K562 (cell line): ENCODE results near the gene SHFL. TPM values are rescaled to one million over a fixed set of nuclear protein-coding genes. Genes with fewer than 3 reads are reported as not detected.
A peak's percentile ranks its signal among the peaks of the same experiment; 100 is the strongest.

Source experiments
- ATAC-seq: fragments of 200-7000 bp; cut with Tn5 transposase; 3 replicates; pipeline ENCODE4 v1.9.1; 2020; ENCODE audit warnings: moderate library complexity
- BruUV-seq: library from RNA; stranded (reverse); fragments of 400-500 nt; replicated peaks from 2 replicates; lab custom pipeline; 2021; lab: Mats Ljungman, UMichigan
- CTCF ChIA-PET: fragments of 300-600 bp; formaldehyde crosslinking; extraction: SDS; loops from one replicate; lab custom pipeline; 2021; ENCODE audit warnings: low intra/inter-chr PET ratio; lab: Yijun Ruan, JAX
- POLR2A ChIA-PET: fragments of 300-600, 350-650 bp; sonication (Branson Sonifier 250); formaldehyde crosslinking; extraction: SDS; loops from one replicate; lab custom pipeline; 2021; ENCODE audit warnings: antibody characterized with exemption, inconsistent platforms; lab: Yijun Ruan, JAX
- DNase-seq, 4 experiments: peaks; one replicate each; pipeline versions ENCODE4 v3.0.0 to v3.0.0-alpha.2; 2011 to 2018; ENCODE audit warnings: low spot score in 3 of 4, mixed read lengths in 3 of 4; ENCODE audit errors: extremely low read depth in 1 of 4
- FAIRE-seq: peaks from 2 replicates; lab custom pipeline; 2011; peaks lifted over from hg19 to GRCh38; lab: Jason Lieb, UNC
- H2AFZ ChIP-seq: 2 replicates; pipeline ENCODE4 v1.6.0; 2011; ENCODE audit warnings: low read depth, low read length, control low read depth, inconsistent platforms
- H3K27ac ChIP-seq: fragments of 200-600 bp; 3 replicates; pipeline ENCODE4 v1.8.0; 2011; ENCODE audit warnings: low read depth, mild to moderate bottlenecking, control low read depth, inconsistent platforms, low read length, moderate library complexity, mixed read lengths; ENCODE audit errors: extremely low read depth
- H3K27me3 ChIP-seq, 2 experiments: fragments of 300-600 bp in 1 of 2; 2 replicates in 1 of 2; 3 replicates in 1 of 2; pipeline versions ENCODE4 v1.6.0 to v1.8.0; 2011; ENCODE audit warnings: inconsistent platforms in 2 of 2, low read length in 2 of 2, mild to moderate bottlenecking in 1 of 2, mixed read lengths in 1 of 2, moderate library complexity in 1 of 2; ENCODE audit not compliant: control insufficient read depth in 2 of 2, insufficient read depth in 2 of 2
- H3K36me3 ChIP-seq: fragments of 300-600 bp; 3 replicates; pipeline ENCODE4 v1.8.0; 2011; ENCODE audit warnings: mild to moderate bottlenecking, low read length, inconsistent platforms; ENCODE audit not compliant: control insufficient read depth, insufficient read depth
- H3K4me1 ChIP-seq, 2 experiments: fragments of 200-600 bp in 1 of 2; replicated peaks in 1 of 2; 2 replicates in 1 of 2; 3 replicates in 1 of 2; pipeline versions ENCODE4 v1.5.1 to v1.8.0; 2011; ENCODE audit warnings: inconsistent platforms in 2 of 2, low read length in 2 of 2, mild to moderate bottlenecking in 1 of 2, mixed read lengths in 1 of 2, moderate library complexity in 1 of 2; ENCODE audit not compliant: control insufficient read depth in 2 of 2, insufficient read depth in 2 of 2
- H3K4me2 ChIP-seq: 2 replicates; pipeline ENCODE4 v1.6.1; 2011; ENCODE audit warnings: low read length, control low read depth, inconsistent platforms, mixed read lengths; ENCODE audit not compliant: insufficient read depth
- H3K4me3 ChIP-seq: fragments of 200-600 bp; sonication (generic), shearing (Covaris generic); 2 replicates; pipeline ENCODE4 v1.5.1; 2016; ENCODE audit warnings: control low read depth, inconsistent platforms
- H3K79me2 ChIP-seq: fragments of 200-600 bp; 3 replicates; pipeline ENCODE4 v1.8.0; 2011; ENCODE audit warnings: low read length, inconsistent platforms; ENCODE audit not compliant: control insufficient read depth, insufficient read depth
- H3K9ac ChIP-seq, 2 experiments: 2 replicates each; pipeline versions ENCODE4 v1.6.0 to v1.6.1; 2011; ENCODE audit warnings: low read depth in 2 of 2, low read length in 2 of 2, control low read depth in 1 of 2, inconsistent platforms in 1 of 2, mild to moderate bottlenecking in 1 of 2, mixed read lengths in 1 of 2; ENCODE audit not compliant: insufficient read depth in 1 of 2
- H3K9me1 ChIP-seq: one replicate; pipeline ENCODE4 v1.6.0; 2011; ENCODE audit warnings: inconsistent platforms, mild to moderate bottlenecking, low read length, moderate library complexity; ENCODE audit not compliant: control insufficient read depth, insufficient read depth
- H3K9me3 ChIP-seq: replicated peaks from 2 replicates; pipeline ENCODE4 v1.5.1; 2011; ENCODE audit warnings: low read depth, low read length, inconsistent platforms; ENCODE audit not compliant: control insufficient read depth, insufficient read depth
- H4K20me1 ChIP-seq: replicated peaks from 2 replicates; pipeline ENCODE4 v1.6.1; 2011; ENCODE audit warnings: low read length, inconsistent platforms, mixed read lengths; ENCODE audit not compliant: control insufficient read depth, insufficient read depth
- CCAR2 ChIP-seq: fragments of 200-400 bp; formaldehyde crosslinking; IDR thresholded peaks from 2 replicates; pipeline ENCODE4 v1.6.1; 2017; ENCODE audit warnings: mild to moderate bottlenecking, low read depth, low read length
- CREB3L1 ChIP-seq: fragments of 450-650 bp; IDR thresholded peaks from 2 replicates; pipeline ENCODE4 v1.6.1; 2014; ENCODE audit warnings: low read depth, mild to moderate bottlenecking, moderate library complexity, borderline replicate concordance
- ELF1 ChIP-seq: fragments of 200-800 bp; sonication (Bioruptor generic); IDR thresholded peaks from 2 replicates; pipeline ENCODE4 v1.6.1; 2016; ENCODE audit warnings: missing genetic modification characterization, missing compliant biosample characterization
- ETS1 ChIP-seq: conservative IDR thresholded peaks from 2 replicates; pipeline ENCODE4 v1.6.1; 2011; ENCODE audit warnings: low read depth, mild to moderate bottlenecking, low read length; ENCODE audit not compliant: control insufficient read depth
- MAFK ChIP-seq: IDR thresholded peaks from 2 replicates; pipeline ENCODE4 v1.6.1; 2011; ENCODE audit warnings: low read length, improper control_type of control experiment
- NR3C1 ChIP-seq: sonication (generic); formaldehyde crosslinking; IDR thresholded peaks from 2 replicates; pipeline ENCODE4 v1.8.1; 2022; ENCODE audit warnings: missing genetic modification reagents
- PML ChIP-seq: IDR thresholded peaks from 2 replicates; pipeline ENCODE4 v1.6.1; 2012; ENCODE audit warnings: low read length, inconsistent platforms
- POLR2AphosphoS2 ChIP-seq: IDR thresholded peaks from 2 replicates; pipeline ENCODE4 v1.6.1; 2012; ENCODE audit warnings: low read length, improper control_type of control experiment
- POLR2G ChIP-seq: fragments of 200-400 bp; formaldehyde crosslinking; IDR thresholded peaks from 2 replicates; pipeline ENCODE4 v1.6.1; 2017; ENCODE audit warnings: low read depth, mild to moderate bottlenecking, antibody characterized with exemption, low read length, moderate library complexity
- RBM22 ChIP-seq: fragments of 200-400 bp; formaldehyde crosslinking; IDR thresholded peaks from 2 replicates; pipeline ENCODE4 v1.6.1; 2018; ENCODE audit warnings: low read length, low read depth; ENCODE audit not compliant: poor library complexity, severe bottlenecking
- SREBF1 ChIP-seq: fragments of 150-350 bp; IDR thresholded peaks from 2 replicates; pipeline ENCODE4 v1.6.1; 2014; ENCODE audit warnings: antibody characterized with exemption, low read depth, low read length, borderline replicate concordance
- ZNF217 ChIP-seq: sonication (generic); formaldehyde crosslinking; IDR thresholded peaks from 2 replicates; pipeline ENCODE4 v1.8.0; 2022; ENCODE audit warnings: mild to moderate bottlenecking, missing genetic modification reagents
- WGBS: fragments of 100-300 bp; shearing (Covaris generic); methylation state at CpG from one replicate; pipeline ENCODE4 v1.1.6; 2016; ENCODE audit warnings: low coverage, mixed read lengths; ENCODE audit not compliant: insufficient coverage; ENCODE audit errors: missing lambda C conversion rate; 5-methylcytosine and 5-hydroxymethylcytosine counted together
- in situ Hi-C: fragments of 300-500 bp; cut with MboI; formaldehyde crosslinking; loops from 4 replicates; pipeline ENCODE4 v1.15.0; 2018; ENCODE audit warnings: inconsistent platforms, mixed read lengths
- intact Hi-C: fragments of 100-400 bp; cut with micrococcal nuclease; formaldehyde crosslinking; loops from 2 replicates; pipeline ENCODE4 v1.14.2; 2022
- polyA plus RNA-seq, 8 experiments: library from polyadenylated mRNA; depleted of rRNA in 4 of 8; stranded (reverse) in 5 of 8; unstranded in 3 of 8; fragments of >200 nt; fragmentation: Nextera tagmentation in 2 of 8; fragmentation: Illumina TruSeq in 1 of 8; extraction: Ambion mirVana in 2 of 8; extraction: Trizol in 1 of 8; gene quantifications; 2 replicates each; pipeline versions ENCODE4 v1.2.1 to v1.2.3, GENCODE V29; 2011 to 2014; ENCODE audit warnings: inconsistent platforms in 1 of 8, missing spikeins in 1 of 8
- total RNA-seq, 7 experiments: library from RNA; depleted of rRNA in 6 of 7; stranded (reverse); fragments of >200 nt in 6 of 7; fragmentation: Illumina TruSeq in 2 of 7; extraction: Trizol in 2 of 7; gene quantifications; 2 replicates each; pipeline versions ENCODE4 v1.2.1 to v1.2.3, GENCODE V29; 2011 to 2021; ENCODE audit warnings: low replicate concordance in 1 of 7

SHFL gene
- total and polyA plus RNA-seq, 9 of the 15 experiments (the other 6 are each of a cell fraction or from before 2014, with no cell fraction given): 1.5 to 25.7 (median 13.0) TPM

GRCh38 chr19:10135551-10136334 lies 49.6 kb downstream of the SHFL start:
- 94% methylated on average over 29 of the region's 39 CpGs for WGBS

More at GRCh38 chr19:10135551-10136334, 49.6 kb downstream of the SHFL start:
- no peak overlapping the region for H3K4me3 ChIP-seq
- DNase-seq (no peak), FAIRE-seq (no peak), ATAC-seq (no peak; the same call in 2 of the 3 replicates)
- peak overlapping the region in 1 of 2 experiments; percentile 48; a peak in 1 of 4 replicates for H3K9ac ChIP-seq
- CTCF ChIA-PET: no interaction called here
- in situ Hi-C loops (no loop called here), intact Hi-C loops (no loop called here)
- H3K79me2 ChIP-seq: no peaks in the 10 kb centered on the region
- no peaks in the 10 kb centered on the region for H3K27me3 ChIP-seq
- H2AFZ ChIP-seq: no peak overlapping the region
- H3K4me2 ChIP-seq: no peak overlapping the region
- H4K20me1 ChIP-seq: no peaks in the 10 kb centered on the region; the same call in 1 of the 2 replicates
- H3K4me1 ChIP-seq: peaks cover 0 to 16% of the 10 kb centered on the region in 2 experiments; a peak in 1 of 5 replicates
- peaks cover 95% of the 10 kb centered on the region; the same call in 2 of the 3 replicates for H3K36me3 ChIP-seq
- no peaks in the 10 kb centered on the region for H3K9me3 ChIP-seq
- POLR2A ChIA-PET: interaction anchor here (0.6 to 1.3 kb wide), 2 partner anchors 11 to 215 kb away, joined by 3 to 4 read pairs; no protein-coding TSS in a partner anchor
- no peak overlapping the region for H3K27ac ChIP-seq
- BruUV-seq: no TSS peak
- no peak for TF ChIP-seq ELF1 (tag)
- TF ChIP-seq NR3C1 (CRISPR knock-in tag): no peak
- no peak for TF ChIP-seq POLR2AphosphoS2
- TF ChIP-seq MAFK: no peak
- TF ChIP-seq CREB3L1: no peak
- TF ChIP-seq ZNF217 (CRISPR knock-in tag): no peak
- no peak for TF ChIP-seq CCAR2
- peak; percentile 22; the same call in 1 of the 2 replicates for TF ChIP-seq PML
- 0 out of 2 replicates have a peak, but pooled peaks have one; percentile 15 for TF ChIP-seq ETS1
- peak; percentile 73 for TF ChIP-seq POLR2G
- peak; percentile 86 for TF ChIP-seq RBM22
- TF ChIP-seq SREBF1: no peak
- no peaks in the 10 kb centered on the region for H3K9me1 ChIP-seq
